Ecto neural progenitor cell (in vitro differentiated cells): ENCODE results near the gene KIAA1549.

Experiments used
- DNase-seq: peaks from one replicate; pipeline ENCODE4 v3.0.0-alpha.2; 2018; ENCODE audit warnings: low spot score

Gene KIAA1549

GRCh38 chr7:138907201-138907847, 73.9 kb downstream of the KIAA1549 start:
- DNase-seq = no peak

- DNase-seq = no peak
These were observed 77.2 kb downstream of the KIAA1549 start for GRCh38 chr7:138903859-138904435.

GRCh38 chr7:138903186-138903820, 77.9 kb downstream of the KIAA1549 start:
- DNase-seq = no peak

GRCh38 chr7:138902161-138902560, 79.0 kb downstream of the KIAA1549 start:
- DNase-seq = no peak

GRCh38 chr7:138900035-138900828, 81.0 kb downstream of the KIAA1549 start:
- no peak for DNase-seq

- DNase-seq = no peak
These were observed 82.4 kb downstream of the KIAA1549 start for GRCh38 chr7:138898802-138899201.

- DNase-seq = no peak
These were observed 82.9 kb downstream of the KIAA1549 start for GRCh38 chr7:138898255-138898654.

- no peak for DNase-seq
These were observed 85.5 kb downstream of the KIAA1549 start for GRCh38 chr7:138895679-138896078.

- DNase-seq = no peak
These were observed 87.9 kb downstream of the KIAA1549 start for GRCh38 chr7:138893258-138893657.

GRCh38 chr7:138892812-138893211, 88.4 kb downstream of the KIAA1549 start:
- DNase-seq = no peak

- no peak for DNase-seq
These were observed 89.1 kb downstream of the KIAA1549 start for GRCh38 chr7:138892006-138892630.

- no peak for DNase-seq
These were observed 89.8 kb downstream of the KIAA1549 start for GRCh38 chr7:138891446-138891810.

GRCh38 chr7:138890499-138891445, 90.4 kb downstream of the KIAA1549 start:
- DNase-seq = no peak

- DNase-seq = no peak
These were observed 91.3 kb downstream of the KIAA1549 start for GRCh38 chr7:138889582-138890498.

- no peak for DNase-seq
These were observed 93.1 kb downstream of the KIAA1549 start for GRCh38 chr7:138887872-138888656.

- DNase-seq = no peak
These were observed 94.0 kb downstream of the KIAA1549 start for GRCh38 chr7:138887085-138887710.

- DNase-seq = no peak
These were observed 94.7 kb downstream of the KIAA1549 start for GRCh38 chr7:138886501-138886917.

GRCh38 chr7:138885383-138886147, 95.6 kb downstream of the KIAA1549 start:
- DNase-seq = no peak
